ENCODE results near the gene NGEF. TPM values are rescaled to one million over a fixed set of nuclear protein-coding genes. Genes with fewer than 3 reads are reported as not detected.

The NGEF gene
- total and polyA plus RNA-seq, 10 of the 15 experiments (the other 5 are each of a cell fraction or from before 2014, with no cell fraction given) = 0.12 TPM; not detected in 9

DNA sequence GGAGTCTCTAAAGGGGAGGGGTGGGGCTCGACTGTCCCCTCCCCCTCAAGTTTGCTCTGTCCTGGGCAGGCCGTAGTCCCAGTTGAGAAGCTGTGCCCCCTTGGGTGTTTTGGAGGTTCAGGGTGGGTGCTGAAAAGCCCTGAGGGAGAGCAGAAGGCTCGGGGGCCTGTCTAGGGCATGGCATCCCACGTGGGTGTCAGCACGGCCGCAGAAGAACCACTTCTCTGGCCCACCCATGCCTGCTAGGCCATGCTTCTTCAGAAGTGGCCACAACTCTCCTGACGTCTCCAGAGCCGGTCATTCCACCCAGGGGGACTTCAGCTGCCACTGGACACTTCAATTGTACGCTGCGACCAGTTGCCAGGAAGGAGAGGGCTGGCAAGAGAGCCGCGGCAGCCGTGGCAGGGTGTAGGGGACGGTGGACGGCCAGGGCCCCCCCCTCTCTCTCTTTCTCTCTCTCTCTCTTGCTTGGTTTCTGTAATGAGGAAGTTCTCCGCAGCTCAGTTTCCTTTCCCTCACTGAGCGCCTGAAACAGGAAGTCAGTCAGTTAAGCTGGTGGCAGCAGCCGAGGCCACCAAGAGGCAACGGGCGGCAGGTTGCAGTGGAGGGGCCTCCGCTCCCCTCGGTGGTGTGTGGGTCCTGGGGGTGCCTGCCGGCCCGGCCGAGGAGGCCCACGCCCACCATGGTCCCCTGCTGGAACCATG, 46.9 kb upstream of the NGEF start, which contains the start of gene INPP5D (continued):
- TF ChIP-seq, protein P1, sequence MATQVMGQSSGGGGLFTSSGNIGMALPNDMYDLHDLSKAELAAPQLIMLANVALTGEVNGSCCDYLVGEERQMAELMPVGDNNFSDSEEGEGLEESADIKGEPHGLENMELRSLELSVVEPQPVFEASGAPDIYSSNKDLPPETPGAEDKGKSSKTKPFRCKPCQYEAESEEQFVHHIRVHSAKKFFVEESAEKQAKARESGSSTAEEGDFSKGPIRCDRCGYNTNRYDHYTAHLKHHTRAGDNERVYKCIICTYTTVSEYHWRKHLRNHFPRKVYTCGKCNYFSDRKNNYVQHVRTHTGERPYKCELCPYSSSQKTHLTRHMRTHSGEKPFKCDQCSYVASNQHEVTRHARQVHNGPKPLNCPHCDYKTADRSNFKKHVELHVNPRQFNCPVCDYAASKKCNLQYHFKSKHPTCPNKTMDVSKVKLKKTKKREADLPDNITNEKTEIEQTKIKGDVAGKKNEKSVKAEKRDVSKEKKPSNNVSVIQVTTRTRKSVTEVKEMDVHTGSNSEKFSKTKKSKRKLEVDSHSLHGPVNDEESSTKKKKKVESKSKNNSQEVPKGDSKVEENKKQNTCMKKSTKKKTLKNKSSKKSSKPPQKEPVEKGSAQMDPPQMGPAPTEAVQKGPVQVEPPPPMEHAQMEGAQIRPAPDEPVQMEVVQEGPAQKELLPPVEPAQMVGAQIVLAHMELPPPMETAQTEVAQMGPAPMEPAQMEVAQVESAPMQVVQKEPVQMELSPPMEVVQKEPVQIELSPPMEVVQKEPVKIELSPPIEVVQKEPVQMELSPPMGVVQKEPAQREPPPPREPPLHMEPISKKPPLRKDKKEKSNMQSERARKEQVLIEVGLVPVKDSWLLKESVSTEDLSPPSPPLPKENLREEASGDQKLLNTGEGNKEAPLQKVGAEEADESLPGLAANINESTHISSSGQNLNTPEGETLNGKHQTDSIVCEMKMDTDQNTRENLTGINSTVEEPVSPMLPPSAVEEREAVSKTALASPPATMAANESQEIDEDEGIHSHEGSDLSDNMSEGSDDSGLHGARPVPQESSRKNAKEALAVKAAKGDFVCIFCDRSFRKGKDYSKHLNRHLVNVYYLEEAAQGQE (IDR thresholded peaks at IDR 0.05; ENCODE audit: low read depth, low read length) = 0 out of 2 replicates have a peak, but pooled peaks have one; percentile 22
- 0 out of 2 replicates have a peak, but pooled peaks have one; percentile 22 for TF ChIP-seq TCF3 (IDR thresholded peaks at IDR 0.05; ENCODE audit: borderline replicate concordance, insufficient read depth, low read depth, low read length)
- TF ChIP-seq ZSCAN29 (IDR thresholded peaks at IDR 0.05) = no peak
- TF ChIP-seq RUNX3 (IDR thresholded peaks at IDR 0.05; ENCODE audit: low read length) = peak; percentile 74
- no peak; the same call in 1 of the 2 replicates for TF ChIP-seq MYB (IDR thresholded peaks at IDR 0.05; ENCODE audit: borderline replicate concordance, low read depth, low read length)
- TF ChIP-seq ZBED1 (IDR thresholded peaks at IDR 0.05; ENCODE audit: borderline replicate concordance) = peak; percentile 52; the same call in 1 of the 2 replicates
- TF ChIP-seq, protein P2, sequence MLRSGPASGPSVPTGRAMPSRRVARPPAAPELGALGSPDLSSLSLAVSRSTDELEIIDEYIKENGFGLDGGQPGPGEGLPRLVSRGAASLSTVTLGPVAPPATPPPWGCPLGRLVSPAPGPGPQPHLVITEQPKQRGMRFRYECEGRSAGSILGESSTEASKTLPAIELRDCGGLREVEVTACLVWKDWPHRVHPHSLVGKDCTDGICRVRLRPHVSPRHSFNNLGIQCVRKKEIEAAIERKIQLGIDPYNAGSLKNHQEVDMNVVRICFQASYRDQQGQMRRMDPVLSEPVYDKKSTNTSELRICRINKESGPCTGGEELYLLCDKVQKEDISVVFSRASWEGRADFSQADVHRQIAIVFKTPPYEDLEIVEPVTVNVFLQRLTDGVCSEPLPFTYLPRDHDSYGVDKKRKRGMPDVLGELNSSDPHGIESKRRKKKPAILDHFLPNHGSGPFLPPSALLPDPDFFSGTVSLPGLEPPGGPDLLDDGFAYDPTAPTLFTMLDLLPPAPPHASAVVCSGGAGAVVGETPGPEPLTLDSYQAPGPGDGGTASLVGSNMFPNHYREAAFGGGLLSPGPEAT (IDR thresholded peaks at IDR 0.05; ENCODE audit: low read depth) = 0 out of 2 replicates have a peak, but pooled peaks have one; percentile 43
- TF ChIP-seq, protein P3, sequence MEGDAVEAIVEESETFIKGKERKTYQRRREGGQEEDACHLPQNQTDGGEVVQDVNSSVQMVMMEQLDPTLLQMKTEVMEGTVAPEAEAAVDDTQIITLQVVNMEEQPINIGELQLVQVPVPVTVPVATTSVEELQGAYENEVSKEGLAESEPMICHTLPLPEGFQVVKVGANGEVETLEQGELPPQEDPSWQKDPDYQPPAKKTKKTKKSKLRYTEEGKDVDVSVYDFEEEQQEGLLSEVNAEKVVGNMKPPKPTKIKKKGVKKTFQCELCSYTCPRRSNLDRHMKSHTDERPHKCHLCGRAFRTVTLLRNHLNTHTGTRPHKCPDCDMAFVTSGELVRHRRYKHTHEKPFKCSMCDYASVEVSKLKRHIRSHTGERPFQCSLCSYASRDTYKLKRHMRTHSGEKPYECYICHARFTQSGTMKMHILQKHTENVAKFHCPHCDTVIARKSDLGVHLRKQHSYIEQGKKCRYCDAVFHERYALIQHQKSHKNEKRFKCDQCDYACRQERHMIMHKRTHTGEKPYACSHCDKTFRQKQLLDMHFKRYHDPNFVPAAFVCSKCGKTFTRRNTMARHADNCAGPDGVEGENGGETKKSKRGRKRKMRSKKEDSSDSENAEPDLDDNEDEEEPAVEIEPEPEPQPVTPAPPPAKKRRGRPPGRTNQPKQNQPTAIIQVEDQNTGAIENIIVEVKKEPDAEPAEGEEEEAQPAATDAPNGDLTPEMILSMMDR (IDR thresholded peaks at IDR 0.05 in 2 of 3, conservative IDR thresholded peaks at IDR 0.05 in 1 of 3; ENCODE audit: control insufficient read depth in 2 of 3, extremely low read depth in 1 of 3, insufficient read depth in 1 of 3, low read depth in 3 of 3, low read length in 3 of 3) = peak in 1 of 3 experiments; percentile 12; a peak in 1 of 6 replicates
- no peak for TF ChIP-seq HDAC6 (IDR thresholded peaks at IDR 0.05; ENCODE audit: unreplicated experiment)
- TF ChIP-seq STAT1 (conservative IDR thresholded peaks at IDR 0.05) = 0 out of 2 replicates have a peak, but pooled peaks have one; percentile 64
- TF ChIP-seq, protein P4, sequence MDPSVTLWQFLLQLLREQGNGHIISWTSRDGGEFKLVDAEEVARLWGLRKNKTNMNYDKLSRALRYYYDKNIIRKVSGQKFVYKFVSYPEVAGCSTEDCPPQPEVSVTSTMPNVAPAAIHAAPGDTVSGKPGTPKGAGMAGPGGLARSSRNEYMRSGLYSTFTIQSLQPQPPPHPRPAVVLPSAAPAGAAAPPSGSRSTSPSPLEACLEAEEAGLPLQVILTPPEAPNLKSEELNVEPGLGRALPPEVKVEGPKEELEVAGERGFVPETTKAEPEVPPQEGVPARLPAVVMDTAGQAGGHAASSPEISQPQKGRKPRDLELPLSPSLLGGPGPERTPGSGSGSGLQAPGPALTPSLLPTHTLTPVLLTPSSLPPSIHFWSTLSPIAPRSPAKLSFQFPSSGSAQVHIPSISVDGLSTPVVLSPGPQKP (IDR thresholded peaks at IDR 0.05; ENCODE audit: low read depth, low read length) = no peak
- TF ChIP-seq, protein P5, sequence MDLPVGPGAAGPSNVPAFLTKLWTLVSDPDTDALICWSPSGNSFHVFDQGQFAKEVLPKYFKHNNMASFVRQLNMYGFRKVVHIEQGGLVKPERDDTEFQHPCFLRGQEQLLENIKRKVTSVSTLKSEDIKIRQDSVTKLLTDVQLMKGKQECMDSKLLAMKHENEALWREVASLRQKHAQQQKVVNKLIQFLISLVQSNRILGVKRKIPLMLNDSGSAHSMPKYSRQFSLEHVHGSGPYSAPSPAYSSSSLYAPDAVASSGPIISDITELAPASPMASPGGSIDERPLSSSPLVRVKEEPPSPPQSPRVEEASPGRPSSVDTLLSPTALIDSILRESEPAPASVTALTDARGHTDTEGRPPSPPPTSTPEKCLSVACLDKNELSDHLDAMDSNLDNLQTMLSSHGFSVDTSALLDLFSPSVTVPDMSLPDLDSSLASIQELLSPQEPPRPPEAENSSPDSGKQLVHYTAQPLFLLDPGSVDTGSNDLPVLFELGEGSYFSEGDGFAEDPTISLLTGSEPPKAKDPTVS (IDR thresholded peaks at IDR 0.05; ENCODE audit: low read depth, low read length) = no peak
- no peak for TF ChIP-seq EP300 (IDR thresholded peaks at IDR 0.05; ENCODE audit: borderline replicate concordance in 1 of 2, control insufficient read depth in 1 of 2, low read depth in 2 of 2, low read length in 2 of 2)
- no peak for TF ChIP-seq SP1 (IDR thresholded peaks at IDR 0.05; ENCODE audit: low read depth, low read length)
- no peak for TF ChIP-seq GABPA (IDR thresholded peaks at IDR 0.05; ENCODE audit: low read depth)
- TF ChIP-seq STAT3 (IDR thresholded peaks at IDR 0.05; ENCODE audit: low read depth, low read length) = no peak
